ENCODE data around the gene HAUS7. TPM values are rescaled to one million over a fixed set of nuclear protein-coding genes. Genes with fewer than 3 reads are reported as not detected.

Gene HAUS7
- total RNA-seq, 1 experiment from 2014 or later, result 28.9 TPM

- TF ChIP-seq REST (IDR thresholded peaks at IDR 0.05; ENCODE audit: low read depth), result no peak
- no peak for TF ChIP-seq POLR2AphosphoS5 (IDR thresholded peaks at IDR 0.05; ENCODE audit: low read depth, low read length)
- TF ChIP-seq EZH2phosphoT487 (IDR thresholded peaks at IDR 0.05; ENCODE audit: borderline replicate concordance), result no peak
- no peak for TF ChIP-seq ZNF274 (IDR thresholded peaks at IDR 0.05; ENCODE audit: low read depth, low read length)
- no peak for TF ChIP-seq ZFX (IDR thresholded peaks at IDR 0.05)
- TF ChIP-seq EZH2 (IDR thresholded peaks at IDR 0.05), result no peak
Observed at GRCh38 chrX:153515435-153515834, 45.1 kb upstream of the HAUS7 start (continued).

- no peaks in the 10 kb centered on the region for H3K9me3 ChIP-seq (ENCODE audit: control insufficient read depth in 1 of 2, insufficient read depth in 1 of 2, low read depth in 1 of 2, low read length in 2 of 2)
- no peaks in the 10 kb centered on the region for H3K36me3 ChIP-seq (ENCODE audit: control insufficient read depth in 1 of 2, insufficient read depth in 2 of 2, low read length in 2 of 2)
- no peak overlapping the region for H3K9ac ChIP-seq (ENCODE audit: low read length)
- TF ChIP-seq EGR1 (IDR thresholded peaks at IDR 0.05; ENCODE audit: low read depth) (no peak), FOSL1 (IDR thresholded peaks at IDR 0.05; ENCODE audit: low read depth) (no peak), CEBPB (IDR thresholded peaks at IDR 0.05; ENCODE audit: low read depth) (no peak), REST (IDR thresholded peaks at IDR 0.05; ENCODE audit: low read depth) (no peak), ATF3 (IDR thresholded peaks at IDR 0.05) (no peak), SP1 (IDR thresholded peaks at IDR 0.05; ENCODE audit: low read depth) (no peak), MAX (IDR thresholded peaks at IDR 0.05) (no peak), RAD21 (IDR thresholded peaks at IDR 0.05; ENCODE audit: low read depth) (no peak), ZNF274 (IDR thresholded peaks at IDR 0.05; ENCODE audit: low read depth, low read length) (no peak), ELF1 (IDR thresholded peaks at IDR 0.05; ENCODE audit: borderline replicate concordance, low read depth) (no peak), POLR2AphosphoS5 (IDR thresholded peaks at IDR 0.05; ENCODE audit: low read depth, low read length) (no peak), ZBTB33 (IDR thresholded peaks at IDR 0.05; ENCODE audit: extremely low read depth, insufficient replicate concordance, low read length) (no peak)
- H3K4me1 ChIP-seq (ENCODE audit: control insufficient read depth in 1 of 2, insufficient read depth in 2 of 2, low read length in 2 of 2), result no peaks in the 10 kb centered on the region
- ATAC-seq, result no peak
- H3K9me2 ChIP-seq (ENCODE audit: insufficient read depth), result no peaks in the 10 kb centered on the region
- DNase-seq (ENCODE audit: low read depth, low spot score), result no peak
- no peak overlapping the region for H3K4me2 ChIP-seq (ENCODE audit: low read length)
- H2AFZ ChIP-seq (ENCODE audit: low read depth, low read length, poor library complexity, severe bottlenecking), result no peak overlapping the region
- CTCF ChIA-PET, result no interaction called here
- POLR2A ChIA-PET, result no interaction called here
- H3K79me2 ChIP-seq (ENCODE audit: insufficient read depth, low read length), result no peaks in the 10 kb centered on the region
- no peak overlapping the region for H3K4me3 ChIP-seq (replicated peaks in 1 of 2; ENCODE audit: low read depth in 1 of 2, low read length in 2 of 2)
- no peak overlapping the region for H3K27ac ChIP-seq (ENCODE audit: low read depth, low read length)
- BruUV-seq (replicated peaks), result no TSS peak
- RAD21 ChIA-PET (ENCODE audit: low non-redundant PET in 1 of 2, low total read pairs in 2 of 2, uncharacterized antibody in 2 of 2, unreplicated experiment in 2 of 2), result no interaction called here
- intact Hi-C loops (cut with micrococcal nuclease), result no loop called here
- H4K20me1 ChIP-seq (ENCODE audit: insufficient read depth), result no peaks in the 10 kb centered on the region
- no peaks in the 10 kb centered on the region for H3K27me3 ChIP-seq (ENCODE audit: insufficient read depth, low read length)
Observed at GRCh38 chrX:153514259-153514658, 43.9 kb upstream of the HAUS7 start.

Measured in HCT116 (cell line).